MM.1S (cell line): Measurements from ENCODE around the gene MAGI1.

Experiments used
- CTCF ChIP-seq: fragments of 300-600 bp; sonication (generic); IDR thresholded peaks from 2 replicates; pipeline ENCODE4 v1.5.1; 2016; ENCODE audit warnings: antibody characterized with exemption, low read length, mixed read lengths
- EZH2 ChIP-seq: fragments of 300-600 bp; sonication (generic); optimal IDR thresholded peaks from 2 replicates; pipeline ENCODE3; 2017; ENCODE audit warnings: low read depth, mild to moderate bottlenecking, antibody characterized with exemption, low read length, mixed read lengths
- EZH2phosphoT487 ChIP-seq: fragments of 300-600 bp; sonication (generic); IDR thresholded peaks from 2 replicates; pipeline ENCODE4 v1.6.1; 2018; ENCODE audit warnings: antibody characterized with exemption, low read length

- TF ChIP-seq EZH2 (no peak), CTCF (no peak), EZH2phosphoT487 (no peak)
Observed at GRCh38 chr3:65632414-65632813, 406.3 kb downstream of the MAGI1 start.
